Measurements from ENCODE around the gene MYO15A. TPM values are rescaled to one million over a fixed set of nuclear protein-coding genes. Genes with fewer than 3 reads are reported as not detected.

MYO15A gene
- polyA plus RNA-seq, 3 donors: 0.31 to 4.4 (median 0.56) TPM

- Histone ChIP-seq H3K9me3 (replicated peaks in 1 of 2; ENCODE audit: control insufficient read depth in 1 of 2, insufficient read depth in 1 of 2, low read length in 2 of 2) (no peaks in the 10 kb centered on the region), H4K20me1 (ENCODE audit: insufficient read depth, low read length) (peaks cover 31% of the 10 kb centered on the region), H3K9ac (ENCODE audit: insufficient read depth, low read length, poor library complexity, severe bottlenecking) (peak overlapping the region; percentile 96), H3K4me1 (ENCODE audit: control insufficient read depth in 1 of 2, insufficient read depth in 2 of 2, low read length in 2 of 2) (peaks cover 39 to 46% of the 10 kb centered on the region in 2 donors), H3K27ac (ENCODE audit: low read depth in 1 of 2, low read length in 2 of 2) (peak overlapping the region; percentile 95 to 96), H3K79me2 (ENCODE audit: insufficient read depth, low read length) (peaks cover 36% of the 10 kb centered on the region), H3K4me3 (replicated peaks in 1 of 3; ENCODE audit: low read depth in 2 of 3, low read length in 3 of 3) (peak overlapping the region; percentile 58 to 83 (median 80)), H3K4me2 (replicated peaks; ENCODE audit: extremely low read depth, low read length, poor library complexity, severe bottlenecking) (peak overlapping the region; percentile 95), H3K27me3 (ENCODE audit: control insufficient read depth in 2 of 2, insufficient read depth in 2 of 2, low read length in 2 of 2) (no peaks in the 10 kb centered on the region), H2AFZ (ENCODE audit: insufficient read depth, low read depth, low read length, poor library complexity, severe bottlenecking) (peak overlapping the region; percentile 85), H3K36me3 (replicated peaks in 1 of 2; ENCODE audit: control insufficient read depth in 1 of 2, insufficient read depth in 2 of 2, low read length in 2 of 2) (peaks cover 0 to 13% of the 10 kb centered on the region in 2 donors)
- no peak for TF ChIP-seq CTCF (IDR thresholded peaks at IDR 0.05)
- 30% methylated on average over 24 of the region's 28 CpGs for WGBS (ENCODE audit: insufficient coverage)
- no peaks in the 10 kb centered on the region for H3K9me3 Mint-ChIP-seq
- H3K27me3 Mint-ChIP-seq (ENCODE audit: low read depth in 3 of 3): peaks cover 0 to 5% (median 0%) of the 10 kb centered on the region in 3 donors
- DNase-seq: no peak
- peak overlapping the region; percentile 97 to 100 (median 99) for H3K27ac Mint-ChIP-seq
- peaks cover 37% of the 10 kb centered on the region for H3K4me1 Mint-ChIP-seq
- H3K36me3 Mint-ChIP-seq: peaks cover 10 to 13% of the 10 kb centered on the region in 2 donors
- peak overlapping the region; percentile 88 to 94 for H3K4me3 Mint-ChIP-seq
- intact Hi-C loops (cut with micrococcal nuclease): loop anchor here in 1 of 2 donors (5.0 kb wide), 1 partner anchor 145 kb away; the partner anchor contains the start of genes ATPAF2 and GID4
These were observed 73.8 kb downstream of the MYO15A start for GRCh38 chr17:18182110-18182977.

GRCh38 chr17:18182978-18183333 is 74.4 kb downstream of the MYO15A start:
- peaks cover 43% of the 10 kb centered on the region for H3K4me1 Mint-ChIP-seq
- peak overlapping the region; percentile 58 to 83 (median 80) for H3K4me3 ChIP-seq (replicated peaks in 1 of 3; ENCODE audit: low read depth in 2 of 3, low read length in 3 of 3)
- WGBS (ENCODE audit: insufficient coverage): under 1% methylated on average over 33 of the region's 33 CpGs
- H4K20me1 ChIP-seq (ENCODE audit: insufficient read depth, low read length): peaks cover 37% of the 10 kb centered on the region
- H3K4me2 ChIP-seq (replicated peaks; ENCODE audit: extremely low read depth, low read length, poor library complexity, severe bottlenecking): peak overlapping the region; percentile 95
- no peaks in the 10 kb centered on the region for H3K9me3 ChIP-seq (replicated peaks in 1 of 2; ENCODE audit: control insufficient read depth in 1 of 2, insufficient read depth in 1 of 2, low read length in 2 of 2)
- peak overlapping the region; percentile 85 for H2AFZ ChIP-seq (ENCODE audit: insufficient read depth, low read depth, low read length, poor library complexity, severe bottlenecking)
- intact Hi-C loops (cut with micrococcal nuclease): loop anchor here in 1 of 2 donors (5.0 kb wide), 1 partner anchor 146 kb away; the partner anchor contains the start of genes ATPAF2 and GID4
- H3K27ac Mint-ChIP-seq: peak overlapping the region; percentile 97 to 100 (median 99)
- H3K9ac ChIP-seq (ENCODE audit: insufficient read depth, low read length, poor library complexity, severe bottlenecking): peak overlapping the region; percentile 96
- peaks cover 16 to 19% of the 10 kb centered on the region in 2 donors for H3K36me3 Mint-ChIP-seq
- H3K4me1 ChIP-seq (ENCODE audit: control insufficient read depth in 1 of 2, insufficient read depth in 2 of 2, low read length in 2 of 2): peaks cover 46 to 52% of the 10 kb centered on the region in 2 donors
- H3K27me3 ChIP-seq (ENCODE audit: control insufficient read depth in 2 of 2, insufficient read depth in 2 of 2, low read length in 2 of 2): no peaks in the 10 kb centered on the region
- DNase-seq: peak in 1 of 3 donors; percentile 66
- H3K27ac ChIP-seq (ENCODE audit: low read depth in 1 of 2, low read length in 2 of 2): peak overlapping the region; percentile 95 to 96
- H3K4me3 Mint-ChIP-seq: peak overlapping the region; percentile 88 to 94
- no peak for TF ChIP-seq CTCF (IDR thresholded peaks at IDR 0.05)
- peaks cover 4 to 19% of the 10 kb centered on the region in 2 donors for H3K36me3 ChIP-seq (replicated peaks in 1 of 2; ENCODE audit: control insufficient read depth in 1 of 2, insufficient read depth in 2 of 2, low read length in 2 of 2)
- H3K9me3 Mint-ChIP-seq: no peaks in the 10 kb centered on the region
- peaks cover 42% of the 10 kb centered on the region for H3K79me2 ChIP-seq (ENCODE audit: insufficient read depth, low read length)
- H3K27me3 Mint-ChIP-seq (ENCODE audit: low read depth in 3 of 3): peaks cover 0 to 3% (median 0%) of the 10 kb centered on the region in 3 donors

Measured in CD14-positive monocyte (primary cell).